ENCODE results near the gene EPHB1.

Gene EPHB1

GRCh38 chr3:134852893-134853351, 57.9 kb downstream of the EPHB1 start:
- H3K27me3 ChIP-seq (ENCODE audit: control insufficient read depth in 5 of 5, insufficient read depth in 4 of 5, low read length in 5 of 5) = no peaks in the 10 kb centered on the region
- H3K9ac ChIP-seq (ENCODE audit: low read length in 5 of 5) = no peak overlapping the region
- H3K36me3 ChIP-seq (ENCODE audit: control insufficient read depth in 5 of 5, insufficient read depth in 5 of 5, low read length in 5 of 5) = no peaks in the 10 kb centered on the region
- no peaks in the 10 kb centered on the region for H3K9me3 ChIP-seq (ENCODE audit: control insufficient read depth in 5 of 5, low read length in 5 of 5)
- H3K4me3 ChIP-seq (ENCODE audit: low read depth in 1 of 5, low read length in 5 of 5) = no peak overlapping the region
- no peak overlapping the region for H3K27ac ChIP-seq (ENCODE audit: low read depth, low read length)
- H3K4me1 ChIP-seq (ENCODE audit: control insufficient read depth in 5 of 5, insufficient read depth in 5 of 5, low read length in 5 of 5) = peaks cover 0 to 28% (median 16%) of the 10 kb centered on the region in 5 donors

DNA sequence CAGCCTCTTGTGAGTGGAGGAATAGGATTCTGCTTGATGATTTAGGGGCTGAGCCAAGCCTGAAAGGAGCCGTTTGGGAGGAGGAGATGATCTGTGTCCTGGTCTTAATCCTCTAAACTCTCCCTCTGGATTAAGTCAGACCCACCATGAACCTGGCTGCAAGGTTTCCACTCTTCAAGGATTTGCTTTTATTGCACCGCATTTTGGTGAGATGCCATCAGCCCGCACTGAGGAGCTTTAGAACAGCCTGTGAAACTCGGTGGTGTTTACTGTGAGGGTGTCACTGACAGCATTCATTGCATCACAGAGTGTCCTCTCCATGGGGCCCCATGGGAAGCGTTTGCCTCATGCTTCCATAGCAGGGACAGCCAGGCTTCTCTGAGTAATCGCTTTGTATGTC, 59.2 kb downstream of the EPHB1 start:
- Histone ChIP-seq H3K9ac (ENCODE audit: low read length in 5 of 5) (no peak overlapping the region), H3K27ac (ENCODE audit: low read depth, low read length) (no peak overlapping the region), H3K4me1 (ENCODE audit: control insufficient read depth in 5 of 5, insufficient read depth in 5 of 5, low read length in 5 of 5) (peaks cover 0 to 28% (median 16%) of the 10 kb centered on the region in 5 donors), H3K9me3 (ENCODE audit: control insufficient read depth in 5 of 5, low read length in 5 of 5) (no peaks in the 10 kb centered on the region), H3K4me3 (ENCODE audit: low read depth in 1 of 5, low read length in 5 of 5) (no peak overlapping the region), H3K27me3 (ENCODE audit: control insufficient read depth in 5 of 5, insufficient read depth in 4 of 5, low read length in 5 of 5) (no peaks in the 10 kb centered on the region), H3K36me3 (ENCODE audit: control insufficient read depth in 5 of 5, insufficient read depth in 5 of 5, low read length in 5 of 5) (no peaks in the 10 kb centered on the region)

GRCh38 chr3:134857356-134857755, 62.3 kb downstream of the EPHB1 start:
- Histone ChIP-seq H3K9me3 (ENCODE audit: control insufficient read depth in 5 of 5, low read length in 5 of 5) (no peaks in the 10 kb centered on the region), H3K36me3 (ENCODE audit: control insufficient read depth in 5 of 5, insufficient read depth in 5 of 5, low read length in 5 of 5) (no peaks in the 10 kb centered on the region), H3K4me3 (ENCODE audit: low read depth in 1 of 5, low read length in 5 of 5) (no peak overlapping the region), H3K4me1 (ENCODE audit: control insufficient read depth in 5 of 5, insufficient read depth in 5 of 5, low read length in 5 of 5) (peaks cover 0 to 9% (median 1%) of the 10 kb centered on the region in 5 donors), H3K27me3 (ENCODE audit: control insufficient read depth in 5 of 5, insufficient read depth in 4 of 5, low read length in 5 of 5) (no peaks in the 10 kb centered on the region), H3K9ac (ENCODE audit: low read length in 5 of 5) (no peak overlapping the region), H3K27ac (ENCODE audit: low read depth, low read length) (no peak overlapping the region)

GRCh38 chr3:134857776-134858362, 62.8 kb downstream of the EPHB1 start:
- H3K4me3 ChIP-seq (ENCODE audit: low read depth in 1 of 5, low read length in 5 of 5) = no peak overlapping the region
- H3K9ac ChIP-seq (ENCODE audit: low read length in 5 of 5) = no peak overlapping the region
- H3K36me3 ChIP-seq (ENCODE audit: control insufficient read depth in 5 of 5, insufficient read depth in 5 of 5, low read length in 5 of 5) = no peaks in the 10 kb centered on the region
- peaks cover 0 to 4% (median 1%) of the 10 kb centered on the region in 5 donors for H3K4me1 ChIP-seq (ENCODE audit: control insufficient read depth in 5 of 5, insufficient read depth in 5 of 5, low read length in 5 of 5)
- H3K9me3 ChIP-seq (ENCODE audit: control insufficient read depth in 5 of 5, low read length in 5 of 5) = no peaks in the 10 kb centered on the region
- H3K27me3 ChIP-seq (ENCODE audit: control insufficient read depth in 5 of 5, insufficient read depth in 4 of 5, low read length in 5 of 5) = no peaks in the 10 kb centered on the region
- H3K27ac ChIP-seq (ENCODE audit: low read depth, low read length) = no peak overlapping the region

DNA sequence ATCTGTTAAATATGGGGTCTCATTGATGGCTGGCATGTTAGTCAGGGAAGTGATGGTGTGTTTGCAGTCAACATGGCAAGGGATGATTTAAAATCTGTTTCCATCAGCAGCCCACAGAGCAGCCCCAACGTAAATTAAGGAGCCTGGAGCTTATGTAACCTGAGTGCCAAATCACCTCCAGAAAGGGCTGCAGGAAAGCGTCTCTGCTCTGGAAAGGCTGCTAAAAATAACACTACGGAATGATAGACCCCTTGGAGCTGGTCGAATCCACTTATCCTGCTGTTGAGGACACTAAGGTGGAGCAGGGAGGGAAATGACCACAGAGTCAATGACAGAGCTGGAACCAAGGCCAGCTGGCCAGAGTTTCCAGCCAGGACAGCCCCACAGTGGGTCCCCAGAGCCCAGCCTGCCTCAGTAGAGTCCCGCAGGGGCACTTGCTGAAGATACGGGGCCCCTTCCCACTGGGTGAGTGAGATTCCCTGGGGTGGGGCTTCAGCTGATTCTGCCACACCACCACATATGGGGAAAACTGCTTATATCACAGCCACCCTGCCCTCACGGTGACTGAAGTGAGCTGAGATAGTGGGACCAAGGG, 63.5 kb downstream of the EPHB1 start:
- no peak overlapping the region for H3K4me3 ChIP-seq (ENCODE audit: low read depth in 1 of 5, low read length in 5 of 5)
- H3K27me3 ChIP-seq (ENCODE audit: control insufficient read depth in 5 of 5, insufficient read depth in 4 of 5, low read length in 5 of 5) = no peaks in the 10 kb centered on the region
- no peaks in the 10 kb centered on the region for H3K9me3 ChIP-seq (ENCODE audit: control insufficient read depth in 5 of 5, low read length in 5 of 5)
- peaks cover 0 to 4% (median 1%) of the 10 kb centered on the region in 5 donors for H3K4me1 ChIP-seq (ENCODE audit: control insufficient read depth in 5 of 5, insufficient read depth in 5 of 5, low read length in 5 of 5)
- no peak overlapping the region for H3K9ac ChIP-seq (ENCODE audit: low read length in 5 of 5)
- no peaks in the 10 kb centered on the region for H3K36me3 ChIP-seq (ENCODE audit: control insufficient read depth in 5 of 5, insufficient read depth in 5 of 5, low read length in 5 of 5)
- no peak overlapping the region for H3K27ac ChIP-seq (ENCODE audit: low read depth, low read length)

GRCh38 chr3:134859341-134859740, 64.3 kb downstream of the EPHB1 start:
- no peaks in the 10 kb centered on the region for H3K9me3 ChIP-seq (ENCODE audit: control insufficient read depth in 5 of 5, low read length in 5 of 5)
- no peak overlapping the region for H3K4me3 ChIP-seq (ENCODE audit: low read depth in 1 of 5, low read length in 5 of 5)
- no peak overlapping the region for H3K9ac ChIP-seq (ENCODE audit: low read length in 5 of 5)
- no peaks in the 10 kb centered on the region for H3K27me3 ChIP-seq (ENCODE audit: control insufficient read depth in 5 of 5, insufficient read depth in 4 of 5, low read length in 5 of 5)
- no peaks in the 10 kb centered on the region for H3K36me3 ChIP-seq (ENCODE audit: control insufficient read depth in 5 of 5, insufficient read depth in 5 of 5, low read length in 5 of 5)
- no peak overlapping the region for H3K27ac ChIP-seq (ENCODE audit: low read depth, low read length)
- peaks cover 0 to 10% (median 1%) of the 10 kb centered on the region in 5 donors for H3K4me1 ChIP-seq (ENCODE audit: control insufficient read depth in 5 of 5, insufficient read depth in 5 of 5, low read length in 5 of 5)

DNA sequence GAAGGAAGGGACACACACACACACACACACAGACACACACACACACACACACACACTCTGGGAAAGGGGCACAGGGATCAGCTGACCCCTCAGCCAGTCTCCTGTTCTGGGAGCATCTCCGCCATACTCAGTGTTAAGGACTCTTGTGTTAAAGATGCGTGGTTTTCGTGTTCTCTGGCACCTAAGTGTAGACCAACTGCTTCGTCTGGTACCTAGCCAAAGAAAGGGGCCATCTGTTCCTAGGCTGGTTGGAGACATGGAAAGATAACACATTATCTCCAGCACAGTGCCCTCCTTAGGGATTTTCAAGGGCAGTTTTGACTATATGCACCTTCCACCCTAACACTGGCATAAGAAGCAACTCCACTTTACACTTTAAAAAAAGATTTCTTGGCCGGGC, 65.1 kb downstream of the EPHB1 start:
- no peak overlapping the region for H3K27ac ChIP-seq (ENCODE audit: low read depth, low read length)
- no peak overlapping the region for H3K9ac ChIP-seq (ENCODE audit: low read length in 5 of 5)
- no peaks in the 10 kb centered on the region for H3K27me3 ChIP-seq (ENCODE audit: control insufficient read depth in 5 of 5, insufficient read depth in 4 of 5, low read length in 5 of 5)
- no peak overlapping the region for H3K4me3 ChIP-seq (ENCODE audit: low read depth in 1 of 5, low read length in 5 of 5)
- peaks cover 0 to 15% (median 1%) of the 10 kb centered on the region in 5 donors for H3K4me1 ChIP-seq (ENCODE audit: control insufficient read depth in 5 of 5, insufficient read depth in 5 of 5, low read length in 5 of 5)
- H3K36me3 ChIP-seq (ENCODE audit: control insufficient read depth in 5 of 5, insufficient read depth in 5 of 5, low read length in 5 of 5) = no peaks in the 10 kb centered on the region
- no peaks in the 10 kb centered on the region for H3K9me3 ChIP-seq (ENCODE audit: control insufficient read depth in 5 of 5, low read length in 5 of 5)

- H3K9me3 ChIP-seq (ENCODE audit: control insufficient read depth in 5 of 5, low read length in 5 of 5) = no peaks in the 10 kb centered on the region
Observed at GRCh38 chr3:134863915-134864314, 68.9 kb downstream of the EPHB1 start.

DNA sequence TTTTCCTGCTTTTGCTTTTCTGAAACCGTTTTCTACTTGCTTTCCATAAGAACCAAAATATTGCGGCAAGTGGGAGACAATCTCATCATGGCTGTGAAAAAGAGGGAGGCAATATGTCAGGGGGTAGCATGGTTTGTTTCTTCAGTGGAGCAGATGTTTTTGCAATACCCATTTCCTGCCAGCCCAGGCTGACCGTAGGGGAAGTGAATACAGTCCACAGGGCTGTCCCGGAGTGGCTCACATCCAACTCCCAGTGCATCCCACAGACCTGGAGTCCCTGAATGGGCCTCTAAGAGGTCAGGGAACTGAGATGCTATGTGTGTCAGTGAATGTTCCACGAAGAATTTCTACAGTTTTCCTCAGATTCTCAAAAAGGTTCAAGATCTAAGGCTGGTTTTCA, 69.6 kb downstream of the EPHB1 start:
- Histone ChIP-seq H3K27me3 (ENCODE audit: control insufficient read depth in 5 of 5, insufficient read depth in 4 of 5, low read length in 5 of 5) (no peaks in the 10 kb centered on the region), H3K36me3 (ENCODE audit: control insufficient read depth in 5 of 5, insufficient read depth in 5 of 5, low read length in 5 of 5) (no peaks in the 10 kb centered on the region), H3K9ac (ENCODE audit: low read length in 5 of 5) (no peak overlapping the region), H3K27ac (ENCODE audit: low read depth, low read length) (no peak overlapping the region), H3K4me1 (ENCODE audit: control insufficient read depth in 5 of 5, insufficient read depth in 5 of 5, low read length in 5 of 5) (peaks cover 0 to 15% (median 1%) of the 10 kb centered on the region in 5 donors), H3K4me3 (ENCODE audit: low read depth in 1 of 5, low read length in 5 of 5) (no peak overlapping the region), H3K9me3 (ENCODE audit: control insufficient read depth in 5 of 5, low read length in 5 of 5) (no peaks in the 10 kb centered on the region)

More at GRCh38 chr3:134863915-134864314, 68.9 kb downstream of the EPHB1 start:
- Histone ChIP-seq H3K36me3 (ENCODE audit: control insufficient read depth in 5 of 5, insufficient read depth in 5 of 5, low read length in 5 of 5) (no peaks in the 10 kb centered on the region), H3K4me1 (ENCODE audit: control insufficient read depth in 5 of 5, insufficient read depth in 5 of 5, low read length in 5 of 5) (peaks cover 0 to 15% (median 1%) of the 10 kb centered on the region in 5 donors), H3K4me3 (ENCODE audit: low read depth in 1 of 5, low read length in 5 of 5) (no peak overlapping the region), H3K27me3 (ENCODE audit: control insufficient read depth in 5 of 5, insufficient read depth in 4 of 5, low read length in 5 of 5) (no peaks in the 10 kb centered on the region), H3K9ac (ENCODE audit: low read length in 5 of 5) (no peak overlapping the region), H3K27ac (ENCODE audit: low read depth, low read length) (no peak overlapping the region)

DNA sequence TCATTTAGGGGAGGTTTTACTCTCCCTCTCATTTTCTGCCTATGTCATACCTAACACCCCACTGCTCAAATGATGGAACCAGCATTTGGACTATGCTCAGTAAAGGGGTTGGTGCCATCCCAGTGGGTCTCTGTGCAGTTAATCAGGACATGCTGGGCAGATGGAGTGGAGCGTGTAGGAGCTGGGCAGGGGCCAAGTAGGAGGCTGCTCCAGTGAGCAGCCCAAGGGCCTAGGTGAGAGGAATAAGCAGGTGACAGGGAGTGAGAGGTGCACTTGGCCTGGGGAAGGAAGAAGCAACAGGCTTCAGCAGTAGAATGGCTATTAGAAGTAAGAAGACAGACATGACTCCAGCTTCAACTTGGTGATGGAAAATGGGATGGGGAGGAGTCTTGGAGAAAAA, 72.2 kb downstream of the EPHB1 start:
- H3K4me1 ChIP-seq (ENCODE audit: control insufficient read depth in 5 of 5, insufficient read depth in 5 of 5, low read length in 5 of 5) = peaks cover 0 to 15% (median 0%) of the 10 kb centered on the region in 5 donors
- no peaks in the 10 kb centered on the region for H3K27me3 ChIP-seq (ENCODE audit: control insufficient read depth in 5 of 5, insufficient read depth in 4 of 5, low read length in 5 of 5)
- no peaks in the 10 kb centered on the region for H3K9me3 ChIP-seq (ENCODE audit: control insufficient read depth in 5 of 5, low read length in 5 of 5)
- no peak overlapping the region for H3K27ac ChIP-seq (ENCODE audit: low read depth, low read length)
- no peaks in the 10 kb centered on the region for H3K36me3 ChIP-seq (ENCODE audit: control insufficient read depth in 5 of 5, insufficient read depth in 5 of 5, low read length in 5 of 5)
- H3K4me3 ChIP-seq (ENCODE audit: low read depth in 1 of 5, low read length in 5 of 5) = no peak overlapping the region
- no peak overlapping the region for H3K9ac ChIP-seq (ENCODE audit: low read length in 5 of 5)

Data from subcutaneous abdominal adipose tissue (tissue), 5 donors.